Lower leg skin (tissue), 4 donors: ENCODE data around the gene GPRC5B. TPM values are rescaled to one million over a fixed set of nuclear protein-coding genes. Genes with fewer than 3 reads are reported as not detected.

ENCODE experiments used
- DNase-seq, 2 donors: peaks; one replicate each; pipeline ENCODE4 v3.0.0-alpha.2; 2019; ENCODE audit warnings: low spot score in 2 of 2
- H3K4me3 ChIP-seq: fragments of 200-600 bp; sonication (generic); 2 replicates; pipeline ENCODE4 v1.5.1; 2017; ENCODE audit warnings: mild to moderate bottlenecking, low read depth; ENCODE audit not compliant: poor library complexity, severe bottlenecking
- CTCF ChIP-seq, 3 donors: fragments of 450-650 bp; IDR thresholded peaks; one replicate each; pipeline ENCODE4 v1.5.1; 2016; ENCODE audit warnings: antibody characterized with exemption in 3 of 3, mild to moderate bottlenecking in 3 of 3, moderate library complexity in 2 of 3
- POLR2A ChIP-seq, 2 donors: fragments of 450-650 bp; IDR thresholded peaks; one replicate each; pipeline ENCODE4 v1.6.1; 2016 to 2017; ENCODE audit warnings: antibody characterized with exemption in 2 of 2, mild to moderate bottlenecking in 1 of 2, moderate library complexity in 1 of 2
- WGBS, 2 donors: methylation state at CpG; one replicate each; pipeline ENCODE4 v1.1.5; 2018; 5-methylcytosine and 5-hydroxymethylcytosine counted together
- intact Hi-C: fragments of 100-400 bp; cut with DNase I; formaldehyde crosslinking; loops from one replicate; pipeline ENCODE4 v1.15.0; 2023; ENCODE audit warnings: low total_unique reads
- total RNA-seq, 4 donors: library from RNA; depleted of rRNA; stranded (reverse); fragments of >200 nt; gene quantifications; one replicate each; pipeline ENCODE4 v1.1.0, GENCODE V29; 2016

The GPRC5B gene
- total RNA-seq, 4 donors from 2014 or later = 5.0 to 16.6 (median 9.5) TPM

- TF ChIP-seq POLR2A (IDR thresholded peaks at IDR 0.05) (no peak), CTCF (IDR thresholded peaks at IDR 0.05) (no peak)
- H3K4me3 ChIP-seq = no peak overlapping the region
- DNase-seq = no peak
- 91 to 94% methylated on average over 10 of the region's 10 CpGs for WGBS, 2 donors
- intact Hi-C loops = no loop called here
These were observed 28.5 kb downstream of the GPRC5B start for GRCh38 chr16:19856120-19856519.

GRCh38 chr16:19854543-19854876 lies 30.1 kb downstream of the GPRC5B start:
- 75 to 82% methylated on average over 6 of the region's 6 CpGs for WGBS, 2 donors
- DNase-seq = no peak
- TF ChIP-seq CTCF (IDR thresholded peaks at IDR 0.05) = no peak
- TF ChIP-seq POLR2A (IDR thresholded peaks at IDR 0.05) = no peak
- intact Hi-C loops = no loop called here
- no peak overlapping the region for H3K4me3 ChIP-seq

- H3K4me3 ChIP-seq = no peak overlapping the region
- 44 to 49% methylated on average over 7 of the region's 7 CpGs for WGBS, 2 donors
- intact Hi-C loops = no loop called here
- TF ChIP-seq POLR2A (IDR thresholded peaks at IDR 0.05) (no peak), CTCF (IDR thresholded peaks at IDR 0.05) (no peak)
- no peak for DNase-seq
These were observed 30.7 kb downstream of the GPRC5B start for GRCh38 chr16:19853742-19854542.

GRCh38 chr16:19853132-19853741 lies 31.4 kb downstream of the GPRC5B start:
- TF ChIP-seq POLR2A (IDR thresholded peaks at IDR 0.05) (no peak), CTCF (IDR thresholded peaks at IDR 0.05) (no peak)
- 70 to 78% methylated on average over 8 of the region's 8 CpGs for WGBS, 2 donors
- DNase-seq = no peak
- intact Hi-C loops = no loop called here
- H3K4me3 ChIP-seq = no peak overlapping the region

- intact Hi-C loops = no loop called here
- 74 to 81% methylated on average over 7 of the region's 7 CpGs for WGBS, 2 donors
- TF ChIP-seq CTCF (IDR thresholded peaks at IDR 0.05) (no peak), POLR2A (IDR thresholded peaks at IDR 0.05) (no peak)
- no peak for DNase-seq
- H3K4me3 ChIP-seq = no peak overlapping the region
These were observed 33.2 kb downstream of the GPRC5B start for GRCh38 chr16:19851476-19851875.
